Upper lobe of right lung (tissue), 1 donor: ENCODE results near the gene IL1RL2. TPM values are rescaled to one million over a fixed set of nuclear protein-coding genes. Genes with fewer than 3 reads are reported as not detected.
A peak's percentile ranks its signal among the peaks of the same experiment; 100 is the strongest.

ENCODE experiments used
- ATAC-seq: fragments of 200-7000 bp; cut with Tn5 transposase; one replicate; pipeline ENCODE4 v1.9.1; 2020; ENCODE audit warnings: mild to moderate bottlenecking, moderate library complexity
- DNase-seq: peaks from one replicate; pipeline ENCODE4 v3.0.0-alpha.2; 2020
- H3K27ac ChIP-seq: fragments of 200-600 bp; one replicate; pipeline ENCODE4 v1.8.0; 2022
- H3K27me3 ChIP-seq: fragments of 200-600 bp; one replicate; pipeline ENCODE4 v1.8.0; 2022; ENCODE audit warnings: mild to moderate bottlenecking
- H3K36me3 ChIP-seq: fragments of 200-600 bp; one replicate; pipeline ENCODE4 v1.8.0; 2022
- H3K4me1 ChIP-seq: fragments of 200-600 bp; one replicate; pipeline ENCODE4 v1.8.0; 2022
- H3K4me3 ChIP-seq: fragments of 200-600 bp; one replicate; pipeline ENCODE4 v1.8.0; 2022; ENCODE audit warnings: mild to moderate bottlenecking
- H3K9me3 ChIP-seq: fragments of 200-600 bp; one replicate; pipeline ENCODE4 v1.8.0; 2022
- CTCF ChIP-seq: fragments of 200-600 bp; IDR thresholded peaks from one replicate; pipeline ENCODE4 v1.8.0; 2022; ENCODE audit warnings: antibody characterized with exemption
- intact Hi-C: fragments of 100-400 bp; cut with DNase I; formaldehyde crosslinking; loops from one replicate; pipeline ENCODE4 v1.11.0; 2022
- total RNA-seq: library from RNA; stranded (reverse); fragmentation: NEBNext Ultra II Directional; extraction: Animal tissue kit (Norgen Biotek cat#: 25700); gene quantifications from one replicate; pipeline ENCODE4 v1.2.1, GENCODE V29; 2021
- donor health status: DM: no; HTN: yes; CAD: no; lungs with severe emphysema.

Gene IL1RL2
- total RNA-seq, 1 donor from 2014 or later = 0.58 TPM

- TF ChIP-seq CTCF = peak; percentile 67
- Histone ChIP-seq H3K9me3 (no peaks in the 10 kb centered on the region), H3K4me1 (no peaks in the 10 kb centered on the region), H3K27ac (no peak overlapping the region), H3K27me3 (no peaks in the 10 kb centered on the region), H3K4me3 (no peak overlapping the region), H3K36me3 (no peaks in the 10 kb centered on the region)
- intact Hi-C loops = loop anchor here (10.0 kb wide), 1 partner anchor 49 kb away; no protein-coding TSS in a partner anchor
- peak; percentile 8 for ATAC-seq
- DNase-seq = no peak
These were observed 1.5 kb upstream of the IL1RL2 start for GRCh38 chr2:102185347-102185746.

GRCh38 chr2:102187496-102188150 is 800 bp downstream of the IL1RL2 start:
- H3K27me3 ChIP-seq = no peaks in the 10 kb centered on the region
- peak; percentile 83 for DNase-seq
- peak; percentile 87 for ATAC-seq
- H3K4me1 ChIP-seq = no peaks in the 10 kb centered on the region
- intact Hi-C loops = loop anchor here (10.0 kb wide), 1 partner anchor 47 kb away; no protein-coding TSS in a partner anchor
- TF ChIP-seq CTCF = peak; percentile 35
- H3K36me3 ChIP-seq = no peaks in the 10 kb centered on the region
- H3K9me3 ChIP-seq = no peaks in the 10 kb centered on the region
- H3K4me3 ChIP-seq = peak overlapping the region; percentile 54
- peak overlapping the region; percentile 18 for H3K27ac ChIP-seq

- no peak for TF ChIP-seq CTCF
- Histone ChIP-seq H3K27ac (no peak overlapping the region), H3K27me3 (no peaks in the 10 kb centered on the region), H3K9me3 (no peaks in the 10 kb centered on the region), H3K36me3 (no peaks in the 10 kb centered on the region), H3K4me1 (no peaks in the 10 kb centered on the region), H3K4me3 (no peak overlapping the region)
- no peak for DNase-seq
- intact Hi-C loops = no loop called here
- ATAC-seq = no peak
These were observed 3.7 kb downstream of the IL1RL2 start for GRCh38 chr2:102190430-102191107.

GRCh38 chr2:102191501-102191900 is 4.7 kb downstream of the IL1RL2 start:
- no peak overlapping the region for H3K4me3 ChIP-seq
- ATAC-seq = no peak
- H3K27me3 ChIP-seq = no peaks in the 10 kb centered on the region

GRCh38 chr2:102193074-102193473 is 6.3 kb downstream of the IL1RL2 start:
- Histone ChIP-seq H3K27me3 (no peaks in the 10 kb centered on the region), H3K4me3 (no peak overlapping the region), H3K27ac (no peak overlapping the region), H3K4me1 (no peaks in the 10 kb centered on the region), H3K9me3 (no peaks in the 10 kb centered on the region), H3K36me3 (no peaks in the 10 kb centered on the region)
- TF ChIP-seq CTCF = no peak
- intact Hi-C loops = no loop called here
- DNase-seq (no peak), ATAC-seq (no peak)

More at GRCh38 chr2:102191501-102191900, 4.7 kb downstream of the IL1RL2 start:
- no peak for DNase-seq
- intact Hi-C loops = no loop called here
- H3K27ac ChIP-seq = no peak overlapping the region
- no peak for TF ChIP-seq CTCF
- no peaks in the 10 kb centered on the region for H3K9me3 ChIP-seq
- H3K36me3 ChIP-seq = no peaks in the 10 kb centered on the region
- H3K4me1 ChIP-seq = no peaks in the 10 kb centered on the region
